H1 (cell line): ENCODE measurements around the gene PRC1.

Experiments
- CHD2 ChIP-seq: IDR thresholded peaks from 2 replicates; pipeline ENCODE4 v1.6.1; 2012; ENCODE audit warnings: low read length, improper control_type of control experiment
- EP300 ChIP-seq, 2 experiments: IDR thresholded peaks; 1 replicate in 1 of 2; 2 replicates in 1 of 2; pipeline ENCODE4 v1.6.1; 2011 to 2012; ENCODE audit warnings: low read depth in 2 of 2, low read length in 2 of 2, mild to moderate bottlenecking in 2 of 2, borderline replicate concordance in 1 of 2, inconsistent platforms in 1 of 2, moderate library complexity in 1 of 2
- EZH2 ChIP-seq: fragments of 200-600 bp; sonication (generic); IDR thresholded peaks from 2 replicates; pipeline ENCODE4 v1.7.1; 2012; ENCODE audit warnings: low read depth, mild to moderate bottlenecking, moderate library complexity, low read length, inconsistent platforms; ENCODE audit not compliant: severe bottlenecking
- KDM4A ChIP-seq: IDR thresholded peaks from one replicate; pipeline ENCODE4 v1.7.1; 2012; ENCODE audit warnings: low read depth, mild to moderate bottlenecking, moderate library complexity, low read length, inconsistent platforms; ENCODE audit not compliant: severe bottlenecking
- POLR2AphosphoS5 ChIP-seq: IDR thresholded peaks from 2 replicates; pipeline ENCODE4 v1.6.1; 2011; ENCODE audit warnings: low read depth, low read length
- TAF1 ChIP-seq: IDR thresholded peaks from 2 replicates; pipeline ENCODE4 v1.6.1; 2011; ENCODE audit warnings: mild to moderate bottlenecking, low read depth, low read length
- TF ChIP-seq, protein P1 (sequence below): IDR thresholded peaks from 2 replicates; pipeline ENCODE4 v1.6.1; 2012; ENCODE audit warnings: inconsistent platforms

GRCh38 chr15:90991587-90992285, 2.6 kb downstream of the PRC1 start:
- TF ChIP-seq, protein P1, sequence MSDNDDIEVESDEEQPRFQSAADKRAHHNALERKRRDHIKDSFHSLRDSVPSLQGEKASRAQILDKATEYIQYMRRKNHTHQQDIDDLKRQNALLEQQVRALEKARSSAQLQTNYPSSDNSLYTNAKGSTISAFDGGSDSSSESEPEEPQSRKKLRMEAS, result no peak
- TF ChIP-seq CHD2 (no peak), KDM4A (no peak), EP300 (IDR thresholded peaks at IDR 0.05; ENCODE audit: borderline replicate concordance in 1 of 2, low read depth in 2 of 2, low read length in 2 of 2) (no peak), POLR2AphosphoS5 (no peak), TAF1 (no peak), EZH2 (no peak)
